OCI-LY1 (cell line): ENCODE measurements around the gene STAM.

Experiments
- H2AFZ ChIP-seq: fragments of 200-600 bp; sonication (generic), shearing (Covaris generic); 2 replicates; pipeline ENCODE4 v1.6.0; 2014; ENCODE audit warnings: antibody characterized with exemption, mild to moderate bottlenecking, low read length
- H3F3A ChIP-seq: fragments of 200-600 bp; sonication (generic), shearing (Covaris generic); 2 replicates; pipeline ENCODE4 v1.6.0; 2014; ENCODE audit warnings: mild to moderate bottlenecking, antibody characterized with exemption, low read length, moderate library complexity; ENCODE audit not compliant: insufficient read depth
- H3K27ac ChIP-seq: fragments of 200-600 bp; sonication (generic); 2 replicates; pipeline ENCODE4 v1.5.1; 2014; ENCODE audit warnings: low read length, mixed run types, mild to moderate bottlenecking, low read depth; ENCODE audit not compliant: poor library complexity, severe bottlenecking
- H3K27me3 ChIP-seq: fragments of 200-600 bp; sonication (generic); 2 replicates; pipeline ENCODE4 v1.6.0; 2014; ENCODE audit warnings: antibody characterized with exemption, mild to moderate bottlenecking, low read length, moderate library complexity; ENCODE audit not compliant: insufficient read depth
- H3K36me3 ChIP-seq: fragments of 200-600 bp; sonication (generic); 2 replicates; pipeline ENCODE4 v1.6.1; 2014; ENCODE audit warnings: mild to moderate bottlenecking, antibody characterized with exemption, low read length, moderate library complexity, mixed read lengths; ENCODE audit not compliant: insufficient read depth
- H3K4me1 ChIP-seq: fragments of 200-600 bp; sonication (generic); 2 replicates; pipeline ENCODE4 v1.5.1; 2014; ENCODE audit warnings: mild to moderate bottlenecking, low read length, moderate library complexity; ENCODE audit not compliant: insufficient read depth, severe bottlenecking
- H3K4me2 ChIP-seq: fragments of 200-600 bp; sonication (generic), shearing (Covaris generic); 2 replicates; pipeline ENCODE4 v1.6.1; 2014; ENCODE audit warnings: low read length
- H3K4me3 ChIP-seq: fragments of 200-600 bp; sonication (generic); 2 replicates; pipeline ENCODE4 v1.5.1; 2014; ENCODE audit warnings: low read length, low read depth, mild to moderate bottlenecking, mixed read lengths; ENCODE audit not compliant: poor library complexity, severe bottlenecking
- H3K79me2 ChIP-seq: fragments of 200-600 bp; shearing (Covaris generic); 2 replicates; pipeline ENCODE4 v1.6.1; 2016; ENCODE audit warnings: mixed run types, low read length, mixed read lengths; ENCODE audit not compliant: insufficient read depth
- H3K9ac ChIP-seq: fragments of 200-600 bp; sonication (generic), shearing (Covaris generic); 2 replicates; pipeline ENCODE4 v1.6.1; 2014; ENCODE audit warnings: mild to moderate bottlenecking, low read length, mixed read lengths
- H3K9me2 ChIP-seq: fragments of 200-600 bp; sonication (generic), shearing (Covaris generic); 2 replicates; pipeline ENCODE4 v1.6.1; 2014; ENCODE audit warnings: low read depth, mild to moderate bottlenecking, low read length, mixed read lengths
- H3K9me3 ChIP-seq: fragments of 200-600 bp; shearing (Covaris generic); 2 replicates; pipeline ENCODE4 v1.6.1; 2014; ENCODE audit warnings: low read length, mixed read lengths
- H4K20me1 ChIP-seq: fragments of 200-600 bp; sonication (generic), shearing (Covaris generic); 2 replicates; pipeline ENCODE4 v1.6.0; 2016; ENCODE audit warnings: mild to moderate bottlenecking, low read length; ENCODE audit not compliant: insufficient read depth
- CTCF ChIP-seq: fragments of 200-600 bp; sonication (generic), shearing (Covaris generic); IDR thresholded peaks from 2 replicates; pipeline ENCODE4 v1.5.1; 2017; ENCODE audit warnings: mild to moderate bottlenecking, antibody characterized with exemption, low read length, moderate library complexity, mixed read lengths
- EZH2 ChIP-seq: fragments of 200-600 bp; sonication (generic), shearing (Covaris generic); IDR thresholded peaks from 2 replicates; pipeline ENCODE4 v1.8.0; 2017; ENCODE audit warnings: borderline replicate concordance, mixed run types, mild to moderate bottlenecking, antibody characterized with exemption, low read length, moderate library complexity, mixed read lengths

The STAM gene

GRCh38 chr10:17644485-17644943, 563 bp downstream of the STAM start:
- Histone ChIP-seq H3K79me2 (peaks cover 63% of the 10 kb centered on the region), H3K4me3 (peak overlapping the region; percentile 97), H3K27me3 (no peaks in the 10 kb centered on the region), H3K27ac (peak overlapping the region; percentile 82), H3F3A (no peaks in the 10 kb centered on the region), H4K20me1 (no peaks in the 10 kb centered on the region), H3K9me3 (no peaks in the 10 kb centered on the region; the same call in 1 of the 2 replicates), H3K9me2 (no peaks in the 10 kb centered on the region), H3K4me1 (peaks cover 36% of the 10 kb centered on the region), H3K9ac (peak overlapping the region; percentile 93), H3K4me2 (peak overlapping the region; percentile 88), H2AFZ (peak overlapping the region; percentile 27; the same call in 1 of the 2 replicates), H3K36me3 (peaks cover 4% of the 10 kb centered on the region; the same call in 1 of the 2 replicates)
- no peak for TF ChIP-seq CTCF
- no peak for TF ChIP-seq EZH2

- Histone ChIP-seq H3K9me3 (no peaks in the 10 kb centered on the region; the same call in 1 of the 2 replicates), H3K9me2 (no peaks in the 10 kb centered on the region), H3K4me1 (peaks cover 36% of the 10 kb centered on the region), H2AFZ (no peak overlapping the region), H4K20me1 (no peaks in the 10 kb centered on the region), H3K27me3 (no peaks in the 10 kb centered on the region), H3K79me2 (peaks cover 73% of the 10 kb centered on the region), H3K9ac (peak overlapping the region; percentile 93; the same call in 1 of the 2 replicates), H3K36me3 (peaks cover 12% of the 10 kb centered on the region; the same call in 1 of the 2 replicates), H3F3A (no peaks in the 10 kb centered on the region), H3K4me3 (peak overlapping the region; percentile 97), H3K27ac (no peak overlapping the region), H3K4me2 (peak overlapping the region; percentile 88)
- TF ChIP-seq EZH2 = no peak
- no peak for TF ChIP-seq CTCF
Observed at GRCh38 chr10:17645621-17646345, 1.8 kb downstream of the STAM start.

- H3K27me3 ChIP-seq = no peaks in the 10 kb centered on the region
- H3K4me1 ChIP-seq = peaks cover 28% of the 10 kb centered on the region
- no peak overlapping the region for H3K4me3 ChIP-seq
- H4K20me1 ChIP-seq = no peaks in the 10 kb centered on the region
- H3K9me3 ChIP-seq = peaks cover 3% of the 10 kb centered on the region; the same call in 1 of the 2 replicates
- H2AFZ ChIP-seq = no peak overlapping the region
- peaks cover 18% of the 10 kb centered on the region for H3K36me3 ChIP-seq
- no peaks in the 10 kb centered on the region for H3F3A ChIP-seq
- no peaks in the 10 kb centered on the region for H3K9me2 ChIP-seq
- H3K79me2 ChIP-seq = peaks cover 87% of the 10 kb centered on the region
- H3K9ac ChIP-seq = no peak overlapping the region
- H3K4me2 ChIP-seq = no peak overlapping the region
- TF ChIP-seq EZH2 (no peak), CTCF (no peak)
- no peak overlapping the region for H3K27ac ChIP-seq
Observed at GRCh38 chr10:17647326-17647725, 3.4 kb downstream of the STAM start.
